Astrocyte (in vitro differentiated cells and primary cell): Measurements from ENCODE around the gene RASD1. TPM values are rescaled to one million over a fixed set of nuclear protein-coding genes. Genes with fewer than 3 reads are reported as not detected.

ENCODE experiments used
- DNase-seq: peaks from one replicate; pipeline ENCODE4 v3.0.0-alpha.2; 2010; ENCODE audit warnings: low read depth
- FAIRE-seq: peaks from 2 replicates; lab custom pipeline; 2011; peaks lifted over from hg19 to GRCh38; lab: Jason Lieb, UNC
- H2AFZ ChIP-seq: 2 replicates; pipeline ENCODE4 v1.6.0; 2012; ENCODE audit warnings: low read depth, low read length, inconsistent platforms
- H3K27ac ChIP-seq: 2 replicates; pipeline ENCODE4 v1.5.1; 2011; ENCODE audit warnings: low read depth, low read length, inconsistent platforms
- H3K27me3 ChIP-seq: 2 replicates; pipeline ENCODE4 v1.6.0; 2011; ENCODE audit warnings: low read length, inconsistent platforms; ENCODE audit not compliant: insufficient read depth
- H3K36me3 ChIP-seq: 2 replicates; pipeline ENCODE4 v1.5.1; 2011; ENCODE audit warnings: low read length, inconsistent platforms; ENCODE audit not compliant: insufficient read depth
- H3K4me1 ChIP-seq: 2 replicates; pipeline ENCODE4 v1.5.1; 2011; ENCODE audit warnings: low read length, inconsistent platforms; ENCODE audit not compliant: insufficient read depth
- H3K4me2 ChIP-seq: 2 replicates; pipeline ENCODE4 v1.6.0; 2012; ENCODE audit warnings: low read length, inconsistent platforms
- H3K4me3 ChIP-seq: 2 replicates; pipeline ENCODE4 v1.5.1; 2011; ENCODE audit warnings: low read depth, mild to moderate bottlenecking, low read length, inconsistent platforms; ENCODE audit not compliant: insufficient read depth
- H3K79me2 ChIP-seq: 2 replicates; pipeline ENCODE4 v1.6.0; 2012; ENCODE audit warnings: mild to moderate bottlenecking, low read length, inconsistent platforms; ENCODE audit not compliant: insufficient read depth
- H3K9ac ChIP-seq: 2 replicates; pipeline ENCODE4 v1.6.0; 2012; ENCODE audit warnings: mild to moderate bottlenecking, low read length, inconsistent platforms
- H3K9me3 ChIP-seq: 2 replicates; pipeline ENCODE4 v1.5.1; 2012; ENCODE audit warnings: low read depth, mild to moderate bottlenecking, low read length, inconsistent platforms; ENCODE audit not compliant: insufficient read depth
- H4K20me1 ChIP-seq: 2 replicates; pipeline ENCODE4 v1.6.0; 2012; ENCODE audit warnings: low read length, inconsistent platforms; ENCODE audit not compliant: insufficient read depth
- H3K27ac Mint-ChIP-seq: one replicate; pipeline ENCODE4 v1.8.0; 2021; ENCODE audit warnings: mild to moderate bottlenecking, mixed read lengths; ENCODE audit not compliant: unreplicated experiment
- H3K27me3 Mint-ChIP-seq: one replicate; pipeline ENCODE4 v1.8.0; 2021; ENCODE audit warnings: low read depth, mixed read lengths; ENCODE audit not compliant: unreplicated experiment
- H3K36me3 Mint-ChIP-seq: one replicate; pipeline ENCODE4 v1.8.0; 2021; ENCODE audit warnings: low read depth, mixed read lengths; ENCODE audit not compliant: unreplicated experiment
- H3K4me1 Mint-ChIP-seq: one replicate; pipeline ENCODE4 v1.8.0; 2021; ENCODE audit warnings: low read depth, mixed read lengths; ENCODE audit not compliant: unreplicated experiment
- H3K4me3 Mint-ChIP-seq: one replicate; pipeline ENCODE4 v1.8.0; 2021; ENCODE audit warnings: mild to moderate bottlenecking, moderate library complexity, mixed read lengths; ENCODE audit not compliant: unreplicated experiment
- H3K9me3 Mint-ChIP-seq: one replicate; pipeline ENCODE4 v1.8.0; 2021; ENCODE audit warnings: mild to moderate bottlenecking, mixed read lengths; ENCODE audit not compliant: unreplicated experiment
- CTCF ChIP-seq: IDR thresholded peaks from 2 replicates; pipeline ENCODE4 v1.5.1; 2011; ENCODE audit warnings: low read depth, mild to moderate bottlenecking, inconsistent platforms, low read length, moderate library complexity; ENCODE audit not compliant: insufficient read depth
- EZH2 ChIP-seq: IDR thresholded peaks from 2 replicates; pipeline ENCODE4 v1.6.1; 2012; ENCODE audit warnings: mild to moderate bottlenecking, low read length, inconsistent platforms; ENCODE audit not compliant: insufficient read depth
- total RNA-seq: library from RNA; stranded (reverse); gene quantifications from 2 replicates; pipeline ENCODE4 v1.2.1, GENCODE V29; 2021

Gene RASD1
- total RNA-seq, 1 donor from 2014 or later, result 0.77 TPM

GRCh38 chr17:17510456-17511292, 14.5 kb upstream of the RASD1 start:
- no peak overlapping the region for H3K4me2 ChIP-seq
- Mint-ChIP-seq H3K4me3 (no peak overlapping the region), H3K27me3 (peaks cover 13% of the 10 kb centered on the region), H3K9me3 (no peaks in the 10 kb centered on the region), H3K27ac (no peak overlapping the region), H3K36me3 (peaks cover 5% of the 10 kb centered on the region), H3K4me1 (peaks cover 14% of the 10 kb centered on the region)
- H3K9ac ChIP-seq, result no peak overlapping the region
- H3K36me3 ChIP-seq, result no peaks in the 10 kb centered on the region
- FAIRE-seq (no peak), DNase-seq (no peak)
- H3K27ac ChIP-seq, result no peak overlapping the region
- H3K79me2 ChIP-seq, result no peaks in the 10 kb centered on the region
- H3K9me3 ChIP-seq, result no peaks in the 10 kb centered on the region
- peaks cover 19% of the 10 kb centered on the region for H3K4me1 ChIP-seq
- TF ChIP-seq CTCF (no peak), EZH2 (no peak)
- no peak overlapping the region for H2AFZ ChIP-seq
- H3K4me3 ChIP-seq, result no peak overlapping the region
- no peaks in the 10 kb centered on the region for H3K27me3 ChIP-seq
- peaks cover 61% of the 10 kb centered on the region for H4K20me1 ChIP-seq

GRCh38 chr17:17509601-17510425, 13.6 kb upstream of the RASD1 start:
- TF ChIP-seq CTCF (no peak), EZH2 (no peak)
- H3K36me3 Mint-ChIP-seq, result peaks cover 2% of the 10 kb centered on the region
- Histone ChIP-seq H3K79me2 (no peaks in the 10 kb centered on the region), H3K4me1 (peaks cover 11% of the 10 kb centered on the region), H3K9ac (no peak overlapping the region), H3K36me3 (no peaks in the 10 kb centered on the region), H3K4me2 (no peak overlapping the region), H3K9me3 (no peaks in the 10 kb centered on the region), H2AFZ (no peak overlapping the region), H3K27me3 (no peaks in the 10 kb centered on the region), H4K20me1 (peaks cover 54% of the 10 kb centered on the region), H3K4me3 (no peak overlapping the region), H3K27ac (no peak overlapping the region)
- H3K4me3 Mint-ChIP-seq, result no peak overlapping the region
- FAIRE-seq (no peak), DNase-seq (no peak)
- no peak overlapping the region for H3K27ac Mint-ChIP-seq
- H3K27me3 Mint-ChIP-seq, result peaks cover 11% of the 10 kb centered on the region
- no peaks in the 10 kb centered on the region for H3K9me3 Mint-ChIP-seq
- peaks cover 7% of the 10 kb centered on the region for H3K4me1 Mint-ChIP-seq
